Astrocyte of the spinal cord (primary cell): Measurements from ENCODE around the gene HS6ST3.

ENCODE experiments used
- DNase-seq: peaks from one replicate; pipeline ENCODE4 v3.0.0; 2011; ENCODE audit warnings: low read depth, low spot score
- H3K4me3 ChIP-seq: 2 replicates; pipeline ENCODE4 v1.5.1; 2011; ENCODE audit warnings: low read depth, mild to moderate bottlenecking, low read length, moderate library complexity
- in situ Hi-C: cut with HindIII; loops from 2 replicates; pipeline ENCODE4 v1.10.0; 2017; ENCODE audit warnings: low sequenced_read_pairs
- TF ChIP-seq, protein P1 (sequence below): IDR thresholded peaks from 2 replicates; pipeline ENCODE4 v1.5.1; 2012; ENCODE audit warnings: low read depth, mild to moderate bottlenecking, low read length, inconsistent platforms

The HS6ST3 gene

DNA sequence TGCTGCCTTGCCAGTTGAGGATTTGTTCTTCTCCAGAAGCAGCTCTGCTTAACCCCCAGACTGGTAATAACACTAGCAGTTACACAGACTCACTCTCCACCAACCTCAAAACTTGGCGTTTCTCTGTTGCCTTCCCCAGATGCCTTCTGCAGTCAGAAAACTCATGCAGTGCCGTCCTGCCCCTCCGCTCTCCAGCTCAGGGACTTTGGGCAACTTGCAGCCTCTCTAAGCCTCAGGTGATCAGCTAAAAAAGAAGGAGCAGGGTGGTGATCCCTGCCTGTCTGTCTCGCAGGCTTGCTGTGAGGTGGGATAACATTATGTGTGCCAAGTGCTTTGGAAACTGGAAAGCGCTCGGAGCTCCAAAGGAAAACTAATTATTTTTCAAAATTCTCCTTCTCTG is 391.6 kb downstream of the HS6ST3 start:
- TF ChIP-seq, protein P1, sequence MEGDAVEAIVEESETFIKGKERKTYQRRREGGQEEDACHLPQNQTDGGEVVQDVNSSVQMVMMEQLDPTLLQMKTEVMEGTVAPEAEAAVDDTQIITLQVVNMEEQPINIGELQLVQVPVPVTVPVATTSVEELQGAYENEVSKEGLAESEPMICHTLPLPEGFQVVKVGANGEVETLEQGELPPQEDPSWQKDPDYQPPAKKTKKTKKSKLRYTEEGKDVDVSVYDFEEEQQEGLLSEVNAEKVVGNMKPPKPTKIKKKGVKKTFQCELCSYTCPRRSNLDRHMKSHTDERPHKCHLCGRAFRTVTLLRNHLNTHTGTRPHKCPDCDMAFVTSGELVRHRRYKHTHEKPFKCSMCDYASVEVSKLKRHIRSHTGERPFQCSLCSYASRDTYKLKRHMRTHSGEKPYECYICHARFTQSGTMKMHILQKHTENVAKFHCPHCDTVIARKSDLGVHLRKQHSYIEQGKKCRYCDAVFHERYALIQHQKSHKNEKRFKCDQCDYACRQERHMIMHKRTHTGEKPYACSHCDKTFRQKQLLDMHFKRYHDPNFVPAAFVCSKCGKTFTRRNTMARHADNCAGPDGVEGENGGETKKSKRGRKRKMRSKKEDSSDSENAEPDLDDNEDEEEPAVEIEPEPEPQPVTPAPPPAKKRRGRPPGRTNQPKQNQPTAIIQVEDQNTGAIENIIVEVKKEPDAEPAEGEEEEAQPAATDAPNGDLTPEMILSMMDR, result no peak
- no peak overlapping the region for H3K4me3 ChIP-seq
- in situ Hi-C loops, result no loop called here
- DNase-seq, result no peak

DNA sequence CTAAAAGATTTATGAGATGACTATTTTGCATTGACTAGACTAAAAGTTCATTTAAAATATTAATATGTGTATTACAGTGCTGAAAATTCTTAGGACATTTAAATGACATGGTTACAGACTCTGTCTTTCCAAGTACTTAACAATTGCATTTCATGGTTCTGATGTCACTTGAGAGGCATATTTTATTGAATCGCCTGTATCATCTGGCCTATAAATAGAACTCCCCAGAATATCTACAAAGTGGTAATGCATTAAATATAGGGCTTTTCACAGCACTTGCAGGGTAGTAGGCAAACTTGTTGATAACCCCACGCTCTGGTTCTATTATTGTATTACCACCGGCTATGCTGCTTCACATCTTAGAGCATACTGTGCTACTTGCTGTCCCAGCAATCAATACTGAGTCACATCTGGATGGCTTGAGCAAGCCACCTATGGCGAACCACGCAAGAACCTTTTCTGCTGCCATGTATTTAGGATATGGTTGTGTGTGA is 400.6 kb downstream of the HS6ST3 start:
- DNase-seq, result no peak
- TF ChIP-seq, protein P1, result no peak
- no peak overlapping the region for H3K4me3 ChIP-seq
- in situ Hi-C loops, result no loop called here

DNA sequence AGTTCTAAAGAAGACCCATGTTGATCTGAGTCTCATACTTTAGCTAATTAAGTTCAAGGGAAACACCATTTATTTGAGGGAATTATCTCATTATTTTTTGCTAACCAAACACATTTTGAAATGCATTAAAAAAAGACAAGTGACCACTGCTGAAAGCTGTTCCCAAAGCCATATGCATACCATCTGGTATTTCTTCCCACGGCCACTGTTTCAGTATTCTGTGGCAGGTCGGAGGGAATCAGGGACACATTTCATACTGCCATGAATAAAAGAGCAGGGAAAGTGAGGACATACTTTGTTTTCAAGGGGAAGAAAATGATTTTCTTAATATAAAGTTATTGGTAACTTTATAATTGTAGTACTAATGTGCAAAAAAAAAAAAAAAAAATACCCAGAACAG is 401.2 kb downstream of the HS6ST3 start:
- in situ Hi-C loops, result no loop called here
- no peak for DNase-seq
- TF ChIP-seq, protein P1, result no peak

DNA sequence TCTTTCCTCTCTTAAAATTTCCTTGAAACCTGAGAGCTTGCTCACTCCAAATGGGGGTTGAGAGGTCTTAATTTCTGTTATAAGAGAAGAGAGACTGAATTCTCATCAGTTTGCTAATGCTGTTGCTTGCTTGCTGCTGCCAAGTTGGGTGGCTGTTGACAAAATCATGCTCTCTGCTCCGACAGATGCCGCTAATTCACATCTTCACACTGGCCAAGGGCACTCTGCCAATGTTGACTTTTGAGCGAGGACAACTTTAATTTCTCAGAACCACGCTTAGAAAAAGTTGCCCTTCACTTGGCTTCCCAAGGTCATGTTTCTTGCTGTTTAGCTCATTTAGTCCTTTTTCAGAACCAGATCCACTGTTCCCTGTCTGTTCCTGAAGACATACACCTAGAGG is 402.9 kb downstream of the HS6ST3 start:
- no peak overlapping the region for H3K4me3 ChIP-seq
- TF ChIP-seq, protein P1, result no peak
- DNase-seq, result no peak
- in situ Hi-C loops, result no loop called here

More for the DNA sequence above, 401.2 kb downstream of the HS6ST3 start:
- no peak overlapping the region for H3K4me3 ChIP-seq

DNA sequence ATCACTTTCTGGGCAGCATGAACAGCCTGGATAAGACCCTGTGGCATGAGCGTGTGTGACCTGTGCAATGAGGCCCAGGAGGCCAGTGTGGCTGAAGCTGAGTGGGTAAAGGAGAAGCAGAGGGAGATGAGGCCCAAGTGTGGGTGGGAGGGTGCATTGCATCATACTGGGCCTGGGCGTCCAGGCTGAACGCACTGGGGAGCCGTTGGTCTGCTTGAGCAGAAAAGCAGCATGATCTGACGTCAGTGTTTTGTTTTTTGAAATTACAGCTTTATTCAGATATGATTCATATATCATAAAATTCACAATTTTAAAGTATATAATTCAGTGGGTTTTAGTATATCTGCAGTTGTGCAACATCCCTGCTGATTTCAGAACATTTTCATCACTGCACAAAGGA is 409.7 kb downstream of the HS6ST3 start:
- H3K4me3 ChIP-seq, result no peak overlapping the region
- DNase-seq, result no peak
- in situ Hi-C loops, result no loop called here
- TF ChIP-seq, protein P1, result no peak

DNA sequence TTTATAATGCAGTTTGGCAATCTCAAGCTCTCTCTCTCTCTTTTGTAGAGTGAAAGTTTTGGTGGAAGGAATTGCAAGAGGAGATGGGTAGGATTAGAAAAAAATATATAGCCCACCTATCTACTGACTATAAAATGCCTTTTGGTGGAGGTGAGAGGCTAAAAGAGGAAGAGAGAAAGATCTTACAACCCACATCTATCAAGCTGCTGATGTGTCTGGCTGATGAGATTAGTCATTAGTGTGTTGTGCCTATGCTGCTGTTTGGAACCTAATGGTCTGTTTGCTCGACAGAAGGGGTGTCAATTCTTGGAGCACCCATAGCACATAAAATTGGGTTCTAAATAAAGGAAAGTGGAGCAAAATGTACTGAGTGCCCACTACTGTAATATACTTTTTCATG is 411.0 kb downstream of the HS6ST3 start:
- TF ChIP-seq, protein P1, result no peak

DNA sequence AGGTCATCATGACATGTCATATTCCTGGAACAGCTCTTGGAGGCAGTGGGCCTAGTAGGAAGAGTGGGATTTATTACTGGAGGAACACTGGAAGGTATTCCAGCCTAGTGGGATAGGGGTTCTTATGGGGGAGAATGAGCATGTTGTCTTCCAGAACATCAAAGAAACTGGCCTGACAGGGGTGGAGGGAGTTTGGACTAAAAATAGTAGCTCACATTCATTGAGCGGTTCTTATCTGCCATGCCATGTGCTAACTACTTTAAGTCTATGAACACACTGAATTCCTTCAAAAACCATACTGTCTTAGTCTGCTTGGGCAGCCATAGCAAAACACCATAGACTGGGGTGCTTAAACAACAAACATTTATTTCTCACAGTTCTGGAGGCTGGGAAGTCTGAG is 413.6 kb downstream of the HS6ST3 start:
- no peak overlapping the region for H3K4me3 ChIP-seq
- TF ChIP-seq, protein P1, result no peak
- in situ Hi-C loops, result no loop called here
- DNase-seq, result no peak

More for the DNA sequence above, 411.0 kb downstream of the HS6ST3 start:
- H3K4me3 ChIP-seq, result no peak overlapping the region
- DNase-seq, result no peak
- in situ Hi-C loops, result no loop called here
